Measurements from ENCODE around the gene MSANTD3.
"Not testable (repeated sequence)": the region's sequence is repeated elsewhere in the genome, so short reads cannot be mapped to it uniquely, and the experiment has no call there.

Gene MSANTD3

GRCh38 chr9:100430286-100430940, 3.5 kb downstream of the MSANTD3 start:
- DNase-seq = no peak

GRCh38 chr9:100431886-100432285, 4.9 kb downstream of the MSANTD3 start:
- peak; percentile 15 for DNase-seq

DNA sequence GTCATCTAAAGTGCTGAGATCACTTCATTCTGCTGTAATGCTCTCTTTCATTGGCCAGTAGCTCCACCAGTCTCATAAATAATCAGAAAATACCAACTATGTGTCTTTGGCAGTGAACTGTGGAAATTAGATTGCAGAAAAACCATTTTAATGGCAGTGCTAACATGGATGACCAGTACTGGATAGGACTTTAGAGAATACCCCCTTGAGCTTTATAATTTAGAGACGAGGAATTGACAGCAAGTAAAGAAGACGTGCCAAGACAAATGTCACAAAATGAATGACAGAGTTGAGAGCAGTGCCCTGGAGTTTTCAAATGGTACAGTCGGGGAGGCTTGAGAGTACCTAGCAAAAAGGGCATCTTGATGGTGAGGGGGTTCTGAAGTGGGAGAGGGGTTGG, 5.8 kb downstream of the MSANTD3 start:
- no peak for DNase-seq

GRCh38 chr9:100436571-100436970, 9.6 kb downstream of the MSANTD3 start:
- no peak for DNase-seq

DNA sequence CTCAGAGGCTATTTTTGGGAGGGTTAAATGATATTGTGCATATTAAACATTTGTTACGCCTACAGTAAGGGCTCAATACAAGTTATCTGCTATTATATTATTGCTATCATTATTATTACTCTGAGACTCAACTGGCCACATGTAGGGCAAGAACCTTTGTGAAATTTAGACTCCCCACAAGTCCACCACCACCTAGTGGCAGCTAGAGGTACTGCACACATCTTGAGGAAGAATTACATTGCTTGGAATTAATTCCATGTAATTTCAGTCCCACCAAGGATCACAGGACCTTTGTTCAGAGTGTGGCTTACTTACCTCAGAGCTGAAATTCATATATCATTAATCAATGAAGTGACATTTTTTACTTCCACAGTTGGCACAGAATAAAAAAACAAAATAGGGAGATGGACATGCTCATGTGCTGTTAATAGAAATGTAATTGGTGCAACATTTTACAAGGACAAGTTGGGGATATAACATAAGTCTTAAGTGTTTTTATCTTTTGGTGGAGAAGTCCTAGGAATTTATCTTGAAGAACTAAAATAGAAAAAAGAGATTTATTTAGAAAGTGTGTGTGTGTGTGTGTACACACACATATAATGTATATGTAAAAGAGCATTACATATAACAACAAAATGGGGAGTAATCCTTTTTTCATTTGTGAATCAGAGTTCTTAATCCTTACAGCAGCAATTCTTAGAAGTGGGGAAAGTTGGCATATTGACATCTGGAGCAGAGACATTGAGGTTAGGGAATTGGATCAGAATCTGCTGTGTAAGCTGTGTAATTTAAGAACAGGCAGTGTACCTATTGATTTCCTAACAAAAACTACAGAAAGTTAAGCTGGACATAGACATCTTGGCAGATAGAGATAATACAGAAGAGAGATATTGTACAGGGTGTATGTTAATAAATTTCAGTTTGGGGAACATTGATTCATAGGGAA, 11.2 kb downstream of the MSANTD3 start:
- peak; percentile 71 for DNase-seq

- no peak for DNase-seq
These were observed 13.1 kb downstream of the MSANTD3 start for GRCh38 chr9:100440071-100440470.

GRCh38 chr9:100440487-100440886, 13.5 kb downstream of the MSANTD3 start:
- DNase-seq = not testable (repeated sequence)

DNA sequence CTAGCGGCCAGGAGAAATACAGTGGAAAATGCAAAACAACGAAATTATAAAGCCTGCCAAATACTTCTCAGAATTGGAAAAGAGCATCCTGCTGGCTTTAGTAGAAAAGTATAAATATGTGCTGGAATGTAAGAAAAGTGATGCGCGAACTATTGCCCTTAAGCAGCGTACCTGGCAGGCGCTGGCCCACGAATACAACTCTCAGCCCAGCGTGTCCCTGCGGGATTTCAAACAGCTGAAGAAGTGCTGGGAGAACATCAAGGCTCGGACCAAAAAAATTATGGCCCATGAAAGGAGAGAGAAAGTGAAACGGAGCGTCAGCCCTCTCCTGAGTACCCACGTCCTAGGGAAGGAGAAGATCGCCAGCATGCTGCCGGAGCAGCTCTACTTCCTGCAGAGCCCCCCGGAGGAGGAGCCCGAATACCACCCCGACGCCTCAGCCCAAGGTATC, 15.0 kb downstream of the MSANTD3 start:
- DNase-seq = no peak

DNA sequence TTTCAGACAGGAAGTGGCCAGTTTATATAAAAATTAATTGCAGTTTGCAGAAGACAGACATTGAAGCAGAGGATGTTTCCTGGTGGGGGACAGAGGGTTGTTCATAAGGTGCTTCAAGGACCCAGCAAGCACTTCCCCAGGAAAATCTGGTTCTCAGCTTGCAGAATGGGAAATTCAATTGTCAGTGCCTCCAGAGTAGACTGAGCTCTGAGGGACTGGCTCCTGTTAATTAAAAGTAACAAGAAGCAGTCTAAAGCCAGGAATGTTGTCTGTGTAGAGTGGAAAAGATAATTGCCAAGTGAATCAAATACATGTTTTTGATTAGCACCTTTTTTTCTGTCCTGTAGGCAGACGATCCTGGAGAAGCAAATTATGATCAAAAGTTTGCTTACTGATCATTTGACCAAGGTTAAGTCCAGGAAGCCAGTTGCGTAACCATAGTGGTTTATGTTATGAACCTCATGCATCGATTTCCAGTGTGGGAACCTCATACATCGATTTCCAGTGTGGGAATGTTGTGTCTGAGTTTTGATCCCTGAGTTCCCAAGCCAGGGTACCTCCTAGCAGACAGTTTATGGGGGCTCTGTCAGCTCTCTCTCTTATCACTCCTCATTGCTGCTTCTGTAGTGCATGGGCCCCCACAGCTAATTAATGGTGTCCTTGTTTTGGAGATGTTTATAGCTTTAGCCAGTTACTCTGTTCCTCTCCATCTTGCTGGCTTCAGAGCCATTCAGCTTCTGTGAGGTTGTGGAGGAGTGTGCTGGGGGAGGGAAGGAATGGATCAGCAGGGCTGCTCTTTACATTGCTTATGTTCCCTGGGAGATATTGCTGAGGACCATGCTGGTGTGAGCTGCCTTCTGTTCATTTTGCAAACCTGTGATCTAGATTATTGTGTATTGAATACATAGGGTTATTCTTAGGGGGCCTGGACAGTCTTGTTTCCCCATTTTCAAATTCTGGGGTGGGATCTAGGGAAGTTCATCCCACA, 17.1 kb downstream of the MSANTD3 start:
- DNase-seq = no peak

GRCh38 chr9:100445161-100445902, 18.4 kb downstream of the MSANTD3 start:
- DNase-seq = no peak

GRCh38 chr9:100445903-100446549, 19.1 kb downstream of the MSANTD3 start:
- no peak for DNase-seq

GRCh38 chr9:100447041-100447440, 20.1 kb downstream of the MSANTD3 start:
- no peak for DNase-seq

GRCh38 chr9:100448266-100448665, 21.3 kb downstream of the MSANTD3 start:
- DNase-seq = no peak

DNA sequence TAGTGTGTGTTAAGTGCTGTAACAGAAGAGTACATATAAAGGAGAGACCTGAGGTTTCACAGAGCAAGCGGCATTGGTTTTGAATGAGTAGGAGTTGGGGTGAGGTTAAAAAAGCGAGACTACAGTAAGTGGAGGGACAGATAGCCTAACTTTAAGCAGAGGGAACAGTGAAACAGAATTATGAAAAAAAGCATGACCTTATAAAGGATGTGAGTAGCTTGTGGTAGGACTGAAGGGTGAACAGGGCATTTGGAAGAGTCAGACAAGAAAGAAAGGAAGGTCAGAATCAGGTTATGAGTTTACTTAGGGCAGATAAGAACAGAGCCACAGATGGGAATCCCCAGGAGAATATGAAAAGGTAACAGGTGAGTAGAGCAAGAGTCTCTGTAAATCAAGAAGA, 22.5 kb downstream of the MSANTD3 start:
- no peak for DNase-seq

DNA sequence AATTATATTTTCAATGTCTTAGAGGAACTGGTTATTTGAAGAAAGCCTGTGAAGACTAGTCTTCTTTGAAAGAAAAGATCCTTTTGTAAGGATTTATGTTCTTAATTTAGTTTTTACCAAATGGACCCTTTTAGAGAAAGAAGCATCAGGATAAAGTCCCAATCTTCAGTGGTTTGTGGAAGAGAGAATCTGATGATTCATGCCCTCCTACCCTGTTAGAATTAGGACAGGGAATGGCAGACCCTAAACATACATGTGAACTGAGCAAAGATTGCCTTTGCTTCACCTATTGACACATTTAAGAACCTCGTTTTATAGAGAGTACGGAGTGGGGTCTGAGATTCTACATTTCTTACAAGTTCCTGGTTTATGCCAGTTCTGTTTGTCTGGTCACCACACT, 26.0 kb downstream of the MSANTD3 start:
- DNase-seq = no peak

DNA sequence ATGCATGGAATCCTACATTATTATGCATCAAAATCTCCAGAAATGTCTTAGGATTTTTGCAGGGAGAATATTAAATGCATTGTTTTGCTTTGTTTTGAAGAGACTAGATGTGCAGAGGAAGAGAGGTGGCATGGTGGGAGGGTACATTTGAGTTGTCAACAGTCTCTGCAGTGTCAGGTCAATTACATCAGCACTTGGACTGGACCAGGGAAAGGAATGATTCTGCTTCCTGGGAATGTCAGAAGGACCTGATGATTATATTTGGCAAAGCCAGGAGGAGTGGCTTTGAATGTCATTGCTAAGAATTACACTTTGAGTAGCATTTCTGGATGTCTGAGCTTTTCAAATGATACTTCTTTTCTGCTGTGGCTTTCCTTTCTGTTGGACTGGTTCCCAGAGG, 28.5 kb downstream of the MSANTD3 start:
- DNase-seq = no peak

DNA sequence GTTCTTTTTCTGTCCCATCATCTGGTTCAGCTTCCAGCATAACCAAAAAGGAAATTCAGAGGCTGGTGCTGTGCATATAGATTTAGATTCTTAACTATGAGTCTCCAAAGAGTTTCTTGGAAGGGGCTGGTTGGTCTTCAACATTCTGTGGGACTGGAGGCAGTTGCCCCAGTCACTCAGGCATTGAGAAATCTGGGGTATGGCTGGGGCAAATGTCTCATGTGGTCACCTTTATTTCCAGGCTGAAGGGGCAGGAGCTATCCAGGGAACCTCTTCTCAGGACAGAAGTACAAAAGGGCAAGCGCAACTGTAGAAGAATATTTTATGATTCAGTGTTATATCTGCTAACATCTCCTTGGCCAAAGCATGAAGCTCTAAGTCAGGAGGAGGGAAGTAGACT, 30.6 kb downstream of the MSANTD3 start:
- no peak for DNase-seq

GRCh38 chr9:100459963-100460362, 33.0 kb downstream of the MSANTD3 start:
- DNase-seq = no peak

- DNase-seq = no peak
These were observed 38.3 kb downstream of the MSANTD3 start for GRCh38 chr9:100465274-100465673.

GRCh38 chr9:100465761-100466160, 38.8 kb downstream of the MSANTD3 start:
- DNase-seq = no peak

DNA sequence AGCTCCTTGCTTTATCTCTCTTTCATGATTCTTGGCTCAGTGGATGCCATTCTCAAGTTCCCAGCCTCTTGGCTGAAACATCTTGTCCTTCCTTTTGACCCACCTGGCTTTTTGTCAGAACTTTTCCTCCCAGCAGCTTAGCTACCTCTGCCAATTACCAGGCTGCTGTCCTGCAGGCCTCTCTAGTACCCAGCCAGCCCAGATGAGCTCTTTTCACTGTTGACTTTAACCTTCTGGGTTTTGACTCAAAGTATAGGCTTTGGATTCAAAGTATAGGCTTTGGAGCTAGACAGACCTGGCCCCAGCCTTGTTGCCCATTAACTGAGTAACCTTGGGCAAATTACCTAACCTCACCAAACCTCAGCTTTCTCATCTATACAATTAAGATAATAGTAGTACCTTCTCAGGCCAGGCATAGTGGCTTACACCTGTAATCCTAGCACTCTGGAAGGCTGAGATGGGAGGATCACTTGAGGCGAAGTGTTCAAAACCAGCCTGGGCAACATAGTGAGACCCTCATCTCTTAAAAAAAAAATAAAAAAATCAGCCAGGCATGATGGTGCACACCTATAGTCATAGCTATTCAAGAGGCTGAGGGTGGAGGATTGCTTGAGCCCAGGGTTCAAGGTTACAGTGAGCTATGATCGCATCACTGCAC, 39.4 kb downstream of the MSANTD3 start:
- no peak for DNase-seq

Data from inflammatory macrophage treated with lipopolysaccharide for 4 hours (primary cell).